SK-N-MC (cell line): ENCODE measurements around the gene PEG3.

Experiments
- EZH2 ChIP-seq: fragments of 200-600 bp; sonication (generic); IDR thresholded peaks from one replicate; pipeline ENCODE4 v1.6.1; 2017; ENCODE audit warnings: antibody characterized with exemption
- POLR2AphosphoS5 ChIP-seq: IDR thresholded peaks from 2 replicates; pipeline ENCODE4 v1.6.1; 2012; ENCODE audit warnings: mild to moderate bottlenecking, low read depth, low read length, borderline replicate concordance

DNA sequence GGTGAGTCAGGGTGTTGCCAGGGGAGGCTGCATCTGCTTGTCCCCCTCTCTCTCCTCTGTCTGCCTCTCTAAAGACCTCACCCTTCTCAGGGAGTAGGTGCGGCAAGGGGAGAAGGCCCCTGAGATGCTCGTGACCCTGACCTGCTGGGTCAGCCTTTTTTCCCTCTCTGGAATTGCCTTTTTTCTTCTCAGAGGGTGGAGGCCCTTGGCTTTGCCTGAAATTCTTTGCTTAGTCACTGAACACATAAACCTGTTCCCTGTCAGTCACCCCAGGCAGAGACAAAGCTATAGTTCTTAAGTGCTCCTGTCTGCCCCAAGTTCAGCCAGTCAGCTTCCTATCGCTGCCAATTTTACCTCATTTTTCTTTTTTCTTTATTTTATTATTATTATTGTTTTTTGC lies 35.2 kb upstream of the PEG3 start:
- no peak for TF ChIP-seq EZH2
- TF ChIP-seq POLR2AphosphoS5, result no peak
